ENCODE results near the gene AP4S1. TPM values are rescaled to one million over a fixed set of nuclear protein-coding genes. Genes with fewer than 3 reads are reported as not detected.

Gene AP4S1
- total RNA-seq, 4 donors from 2014 or later, result 2.9 to 12.8 (median 9.2) TPM

- peak overlapping the region in 1 of 4 donors; percentile 16 for H3K27ac ChIP-seq
- peaks cover 32 to 61% of the 10 kb centered on the region in 2 donors for H3K4me1 ChIP-seq
- H3K4me3 ChIP-seq, result no peak overlapping the region
- H3K36me3 ChIP-seq, result no peaks in the 10 kb centered on the region
- intact Hi-C loops (cut with DNase I; ENCODE audit: low total_unique reads) (no loop called here), in situ Hi-C loops (cut with MboI; ENCODE audit: low sequenced_read_pairs in 4 of 4) (loop anchor here in 2 of 4 donors (25.0 kb wide), 1 partner anchor 372 kb away; no protein-coding TSS in a partner anchor)
- DNase-seq (no peak), ATAC-seq (no peak)
- no peaks in the 10 kb centered on the region for H3K9me3 ChIP-seq
- H3K27me3 ChIP-seq, result no peaks in the 10 kb centered on the region
- TF ChIP-seq POLR2A (IDR thresholded peaks at IDR 0.05) (no peak), CTCF (IDR thresholded peaks at IDR 0.05 in 4 of 5, conservative IDR thresholded peaks at IDR 0.05 in 1 of 5) (no peak)
These were observed 34.7 kb upstream of the AP4S1 start for GRCh38 chr14:30990770-30991169.

GRCh38 chr14:30991408-30991807, 34.0 kb upstream of the AP4S1 start:
- no peaks in the 10 kb centered on the region for H3K27me3 ChIP-seq
- H3K4me1 ChIP-seq, result peaks cover 39 to 67% of the 10 kb centered on the region in 2 donors
- intact Hi-C loops (cut with DNase I; ENCODE audit: low total_unique reads), result no loop called here
- H3K27ac ChIP-seq, result peak overlapping the region in 2 of 4 donors; percentile 2 to 16
- no peak for TF ChIP-seq CTCF (IDR thresholded peaks at IDR 0.05 in 4 of 5, conservative IDR thresholded peaks at IDR 0.05 in 1 of 5)
- TF ChIP-seq POLR2A (IDR thresholded peaks at IDR 0.05), result no peak
- no peak for DNase-seq
- no peak for ATAC-seq
- no peaks in the 10 kb centered on the region for H3K36me3 ChIP-seq
- in situ Hi-C loops (cut with MboI; ENCODE audit: low sequenced_read_pairs in 4 of 4), result loop anchor here in 2 of 4 donors (25.0 kb wide), 1 partner anchor 371 kb away; no protein-coding TSS in a partner anchor
- H3K9me3 ChIP-seq, result no peaks in the 10 kb centered on the region
- H3K4me3 ChIP-seq, result no peak overlapping the region

DNA sequence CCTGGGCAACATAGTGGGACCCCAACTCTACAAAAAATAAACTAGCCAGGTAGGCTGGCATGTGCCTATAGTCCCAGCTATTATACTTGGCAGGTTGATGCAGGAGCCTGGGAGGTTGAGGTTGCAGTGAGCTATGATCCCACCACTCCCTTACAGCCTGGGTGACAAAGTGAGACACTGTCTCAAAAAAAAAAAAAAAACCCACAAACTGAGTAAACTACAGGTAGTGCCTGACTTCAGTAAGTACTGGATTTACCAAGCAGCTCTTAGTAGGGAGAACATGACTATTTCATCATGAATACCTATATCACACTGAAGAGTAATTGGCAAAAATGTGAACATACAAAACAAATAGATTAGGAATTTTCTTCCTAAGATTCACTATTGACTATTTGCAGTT, 32.4 kb upstream of the AP4S1 start:
- no peak for TF ChIP-seq POLR2A (IDR thresholded peaks at IDR 0.05)
- no peak for TF ChIP-seq CTCF (IDR thresholded peaks at IDR 0.05 in 4 of 5, conservative IDR thresholded peaks at IDR 0.05 in 1 of 5)
- intact Hi-C loops (cut with DNase I; ENCODE audit: low total_unique reads), result loop anchor here (2.0 kb wide), 1 partner anchor 34 kb away; the partner anchor contains the start of gene STRN3
- H3K4me3 ChIP-seq, result no peak overlapping the region
- in situ Hi-C loops (cut with MboI; ENCODE audit: low sequenced_read_pairs in 4 of 4), result loop anchor here in 2 of 4 donors (25.0 kb wide), 1 partner anchor 369 kb away; no protein-coding TSS in a partner anchor
- H3K27me3 ChIP-seq, result no peaks in the 10 kb centered on the region
- H3K36me3 ChIP-seq, result no peaks in the 10 kb centered on the region
- no peaks in the 10 kb centered on the region for H3K9me3 ChIP-seq
- peak overlapping the region in 2 of 4 donors; percentile 8 to 79 for H3K27ac ChIP-seq
- no peak for ATAC-seq
- DNase-seq, result no peak
- H3K4me1 ChIP-seq, result peaks cover 39 to 64% of the 10 kb centered on the region in 2 donors

DNA sequence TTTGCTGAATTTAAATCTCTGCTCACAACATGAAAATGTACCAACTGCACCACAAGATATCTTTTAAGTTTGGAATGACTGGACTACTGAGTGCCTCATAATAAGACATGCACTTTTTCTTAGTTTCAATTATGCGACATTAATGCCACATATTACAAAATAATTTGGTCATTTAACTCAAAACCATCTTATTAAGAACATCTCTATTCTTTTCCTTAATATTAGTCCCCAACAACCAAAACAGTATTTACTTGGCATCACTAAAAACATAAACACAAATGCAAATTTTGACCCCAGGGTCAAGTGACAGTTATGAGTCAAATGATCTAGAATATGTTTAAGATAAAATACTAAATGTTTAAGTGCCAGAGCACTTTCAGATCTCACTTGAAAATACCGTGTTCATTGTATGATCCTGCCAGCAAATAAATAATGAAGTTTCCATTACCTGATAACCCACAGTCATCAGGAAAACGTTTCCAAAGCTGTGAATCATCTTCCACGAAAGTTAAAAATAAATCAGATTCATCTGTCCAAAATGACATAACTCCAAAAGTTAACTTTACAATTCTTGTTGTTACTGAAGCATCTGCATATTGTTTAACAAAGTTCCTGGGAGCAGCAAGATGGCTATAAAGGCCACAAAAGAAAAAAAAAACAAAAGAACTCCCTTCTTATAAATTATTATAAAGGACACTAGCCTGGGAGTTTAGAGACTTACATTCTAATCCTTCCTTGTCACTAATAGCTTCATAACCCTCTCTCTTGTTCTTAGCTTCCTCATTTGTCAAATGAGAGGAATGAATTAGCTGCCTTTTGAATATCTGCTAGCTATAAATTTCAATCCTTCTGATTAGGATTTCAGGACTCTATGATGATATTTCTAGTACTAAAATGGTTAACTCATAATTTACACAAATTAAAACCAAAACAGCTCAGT, 30.5 kb upstream of the AP4S1 start:
- ATAC-seq (peak; percentile 77 to 81), DNase-seq (no peak)
- Histone ChIP-seq H3K27ac (peak overlapping the region; percentile 66 to 80 (median 79)), H3K27me3 (no peaks in the 10 kb centered on the region), H3K4me1 (peaks cover 40 to 51% of the 10 kb centered on the region in 2 donors), H3K9me3 (peaks cover 0 to 5% (median 0%) of the 10 kb centered on the region in 3 donors), H3K4me3 (peak overlapping the region in 3 of 4 donors; percentile 2 to 22 (median 8)), H3K36me3 (no peaks in the 10 kb centered on the region)
- no peak for TF ChIP-seq CTCF (IDR thresholded peaks at IDR 0.05 in 4 of 5, conservative IDR thresholded peaks at IDR 0.05 in 1 of 5)
- intact Hi-C loops (cut with DNase I; ENCODE audit: low total_unique reads), result no loop called here
- in situ Hi-C loops (cut with MboI; ENCODE audit: low sequenced_read_pairs in 4 of 4), result loop anchor here in 2 of 4 donors (25.0 kb wide), 1 partner anchor 367 kb away; no protein-coding TSS in a partner anchor
